ENCODE data around the gene LRRC15.

The LRRC15 gene

GRCh38 chr3:194384569-194385001 lies 15.0 kb upstream of the LRRC15 start:
- DNase-seq = no peak

- DNase-seq = no peak
Observed at GRCh38 chr3:194384156-194384555, 14.6 kb upstream of the LRRC15 start.

GRCh38 chr3:194383276-194383940 lies 13.9 kb upstream of the LRRC15 start:
- DNase-seq = no peak

GRCh38 chr3:194382892-194383223 lies 13.3 kb upstream of the LRRC15 start:
- DNase-seq = no peak

GRCh38 chr3:194382196-194382891 lies 12.8 kb upstream of the LRRC15 start:
- no peak for DNase-seq

- no peak for DNase-seq
Observed at GRCh38 chr3:194381460-194381875, 11.9 kb upstream of the LRRC15 start.

GRCh38 chr3:194380326-194380725 lies 10.8 kb upstream of the LRRC15 start:
- no peak for DNase-seq

GRCh38 chr3:194379651-194380050 lies 10.1 kb upstream of the LRRC15 start:
- no peak for DNase-seq

- no peak for DNase-seq
Observed at GRCh38 chr3:194379231-194379630, 9.7 kb upstream of the LRRC15 start.

GRCh38 chr3:194377708-194378107 lies 8.2 kb upstream of the LRRC15 start:
- no peak for DNase-seq

GRCh38 chr3:194376241-194376560 lies 6.7 kb upstream of the LRRC15 start:
- no peak for DNase-seq

GRCh38 chr3:194375473-194376240 lies 6.1 kb upstream of the LRRC15 start:
- no peak for DNase-seq

- DNase-seq = no peak
Observed at GRCh38 chr3:194374935-194375334, 5.4 kb upstream of the LRRC15 start.

- DNase-seq = no peak
Observed at GRCh38 chr3:194373899-194374298, 4.4 kb upstream of the LRRC15 start.

GRCh38 chr3:194373028-194373427 lies 3.5 kb upstream of the LRRC15 start:
- DNase-seq = no peak

GRCh38 chr3:194370753-194371152 lies 1.2 kb upstream of the LRRC15 start:
- no peak for DNase-seq

- DNase-seq = no peak
Observed at GRCh38 chr3:194368918-194369317, 625 bp downstream of the LRRC15 start.

GRCh38 chr3:194367992-194368841 lies 1.3 kb downstream of the LRRC15 start:
- DNase-seq = no peak

GRCh38 chr3:194365978-194366490 lies 3.5 kb downstream of the LRRC15 start:
- no peak for DNase-seq

GRCh38 chr3:194365526-194365925 lies 4.0 kb downstream of the LRRC15 start:
- DNase-seq = no peak

GRCh38 chr3:194364652-194365434 lies 4.7 kb downstream of the LRRC15 start:
- DNase-seq = no peak

GRCh38 chr3:194364314-194364651 lies 5.3 kb downstream of the LRRC15 start:
- no peak for DNase-seq

Data from hematopoietic multipotent progenitor cell treated with erythropoietin and hydrocortisone succinate and interleukin-3 and kit ligand, for 6 days (in vitro differentiated cells).